Right cardiac atrium (tissue), 5 donors: Measurements from ENCODE around the gene CCDC190. TPM values are rescaled to one million over a fixed set of nuclear protein-coding genes. Genes with fewer than 3 reads are reported as not detected.
A peak's percentile ranks its signal among the peaks of the same experiment; 100 is the strongest.
"Not testable (repeated sequence)": the region's sequence is repeated elsewhere in the genome, so short reads cannot be mapped to it uniquely, and the experiment has no call there.

Experiments used
- ATAC-seq, 2 donors: fragments of 200-7000 bp; cut with Tn5 transposase; one replicate each; pipeline versions ENCODE4 v1.8.0 to v1.9.1; 2020; ENCODE audit warnings: moderate library complexity in 2 of 2, mild to moderate bottlenecking in 1 of 2
- DNase-seq, 3 donors: peaks; one replicate each; pipeline ENCODE4 v3.0.0-alpha.2; 2020
- H3K27ac ChIP-seq: one replicate; pipeline ENCODE4 v1.5.1; 2013; ENCODE audit warnings: mild to moderate bottlenecking, low read length, control low read depth, moderate library complexity
- H3K27me3 ChIP-seq: one replicate; pipeline ENCODE4 v1.6.1; 2013; ENCODE audit not compliant: control insufficient read depth, insufficient read depth
- H3K4me1 ChIP-seq: one replicate; pipeline ENCODE4 v1.6.1; 2013; ENCODE audit warnings: low read length; ENCODE audit not compliant: control insufficient read depth, insufficient read depth
- H3K4me3 ChIP-seq: one replicate; pipeline ENCODE4 v1.5.1; 2013; ENCODE audit warnings: low read length, control low read depth
- H3K9me3 ChIP-seq: one replicate; pipeline ENCODE4 v1.6.1; 2013; ENCODE audit warnings: low read length; ENCODE audit not compliant: control insufficient read depth
- WGBS: extraction: QIAGEN DNeasy Blood & Tissue Kit; methylation state at CpG from one replicate; pipeline ENCODE4 v1.1.7; 2013; 5-methylcytosine and 5-hydroxymethylcytosine counted together
- intact Hi-C, 4 donors: fragments of 100-400 bp; cut with DNase I; formaldehyde crosslinking; loops; one replicate each; pipeline versions ENCODE4 v1.11.0 to v1.14.0; 2022 to 2023
- polyA plus RNA-seq: library from polyadenylated mRNA; stranded (reverse); fragments of 200-250 nt; gene quantifications from one replicate; pipeline ENCODE4 v1.2.3, GENCODE V29; 2013
- total RNA-seq, 4 donors: library from RNA; stranded (reverse); fragmentation: NEBNext Ultra II Directional; extraction: Animal tissue kit (Norgen Biotek cat#: 25700); gene quantifications; one replicate each; pipeline ENCODE4 v1.2.1, GENCODE V29; 2021
- donor health status: healthy with polysubstance abuse.
- donor health status: DM: no; HTN: yes; CAD: no.
- donor health status: DM: no; HTN: no; CAD: no.
- donor health status: DM: no; HTN: yes; CAD: no; lungs with severe emphysema.
- donor health status: DM: yes; HTN: yes; CAD: no.

The CCDC190 gene
- total and polyA plus RNA-seq, 5 donors = 0.11 to 0.32 (median 0.26) TPM; not detected in 1

- no peaks in the 10 kb centered on the region for H3K27me3 ChIP-seq
- peak overlapping the region; percentile 79 for H3K27ac ChIP-seq
- WGBS = 40% methylated on average over 5 of the region's 5 CpGs
- peak; percentile 75 to 77 for ATAC-seq
- DNase-seq = no peak
- no peaks in the 10 kb centered on the region for H3K4me1 ChIP-seq
- intact Hi-C loops = no loop called here
- no peak overlapping the region for H3K4me3 ChIP-seq
- no peaks in the 10 kb centered on the region for H3K9me3 ChIP-seq
Measured at GRCh38 chr1:162899422-162900146, 38.6 kb upstream of the CCDC190 start.

- ATAC-seq = no peak
- intact Hi-C loops = no loop called here
Measured at GRCh38 chr1:162893612-162893908, 32.6 kb upstream of the CCDC190 start.

GRCh38 chr1:162892906-162893611 lies 32.1 kb upstream of the CCDC190 start:
- ATAC-seq (peak in 1 of 2 donors; percentile 48), DNase-seq (no peak)
- intact Hi-C loops = no loop called here
- H3K27ac ChIP-seq = no peak overlapping the region
- no peaks in the 10 kb centered on the region for H3K9me3 ChIP-seq
- H3K4me3 ChIP-seq = no peak overlapping the region
- no peaks in the 10 kb centered on the region for H3K4me1 ChIP-seq
- H3K27me3 ChIP-seq = no peaks in the 10 kb centered on the region
- 73% methylated on average over 5 of the region's 5 CpGs for WGBS

More at GRCh38 chr1:162893612-162893908, 32.6 kb upstream of the CCDC190 start:
- DNase-seq = no peak
- Histone ChIP-seq H3K27ac (no peak overlapping the region), H3K4me3 (no peak overlapping the region), H3K9me3 (no peaks in the 10 kb centered on the region), H3K27me3 (no peaks in the 10 kb centered on the region), H3K4me1 (no peaks in the 10 kb centered on the region)

GRCh38 chr1:162889989-162890388 lies 29.0 kb upstream of the CCDC190 start:
- DNase-seq (no peak), ATAC-seq (peak; percentile 64 to 71)
- no peak overlapping the region for H3K27ac ChIP-seq
- no peaks in the 10 kb centered on the region for H3K4me1 ChIP-seq
- no peaks in the 10 kb centered on the region for H3K27me3 ChIP-seq
- 22% methylated on average over 2 of the region's 2 CpGs for WGBS
- H3K9me3 ChIP-seq = no peaks in the 10 kb centered on the region
- H3K4me3 ChIP-seq = no peak overlapping the region
- intact Hi-C loops = no loop called here

GRCh38 chr1:162886705-162887104 lies 25.7 kb upstream of the CCDC190 start:
- intact Hi-C loops = no loop called here
- Histone ChIP-seq H3K27me3 (no peaks in the 10 kb centered on the region), H3K4me1 (no peaks in the 10 kb centered on the region), H3K4me3 (no peak overlapping the region), H3K9me3 (no peaks in the 10 kb centered on the region), H3K27ac (no peak overlapping the region)
- DNase-seq (no peak), ATAC-seq (no peak)
- WGBS = 97% methylated on average over 2 of the region's 2 CpGs

- H3K4me1 ChIP-seq = no peaks in the 10 kb centered on the region
- ATAC-seq = no peak
- DNase-seq = no peak
- H3K27me3 ChIP-seq = no peaks in the 10 kb centered on the region
- no peak overlapping the region for H3K27ac ChIP-seq
- no peaks in the 10 kb centered on the region for H3K9me3 ChIP-seq
- WGBS = 30% methylated on average over 3 of the region's 3 CpGs
- intact Hi-C loops = no loop called here
- H3K4me3 ChIP-seq = no peak overlapping the region
Measured at GRCh38 chr1:162885265-162885664, 24.3 kb upstream of the CCDC190 start.

- H3K27ac ChIP-seq = no peak overlapping the region
- ATAC-seq = no peak
- H3K9me3 ChIP-seq = no peaks in the 10 kb centered on the region
- 77% methylated on average over 1 of the region's 1 CpG for WGBS
- H3K4me1 ChIP-seq = no peaks in the 10 kb centered on the region
- intact Hi-C loops = no loop called here
- no peaks in the 10 kb centered on the region for H3K27me3 ChIP-seq
- DNase-seq = no peak
- H3K4me3 ChIP-seq = no peak overlapping the region
Measured at GRCh38 chr1:162884831-162885230, 23.9 kb upstream of the CCDC190 start.

- Histone ChIP-seq H3K4me3 (no peak overlapping the region), H3K27me3 (no peaks in the 10 kb centered on the region), H3K4me1 (no peaks in the 10 kb centered on the region), H3K9me3 (no peaks in the 10 kb centered on the region), H3K27ac (no peak overlapping the region)
- 54% methylated on average over 5 of the region's 5 CpGs for WGBS
- ATAC-seq (no peak), DNase-seq (no peak)
- intact Hi-C loops = no loop called here
Measured at GRCh38 chr1:162882248-162882674, 21.3 kb upstream of the CCDC190 start.

GRCh38 chr1:162881590-162881989 lies 20.6 kb upstream of the CCDC190 start:
- ATAC-seq = no peak

GRCh38 chr1:162880617-162881016 lies 19.6 kb upstream of the CCDC190 start:
- intact Hi-C loops, H3K4me3 ChIP-seq, DNase-seq, H3K4me1 ChIP-seq, H3K9me3 ChIP-seq, H3K27me3 ChIP-seq, ATAC-seq, H3K27ac ChIP-seq: not testable (repeated sequence)
- WGBS = 100% methylated on average over 1 of the region's 2 CpGs

More at GRCh38 chr1:162881590-162881989, 20.6 kb upstream of the CCDC190 start:
- intact Hi-C loops = no loop called here
- no peaks in the 10 kb centered on the region for H3K9me3 ChIP-seq
- 88% methylated on average over 5 of the region's 5 CpGs for WGBS
- no peak overlapping the region for H3K27ac ChIP-seq
- no peak for DNase-seq
- no peaks in the 10 kb centered on the region for H3K27me3 ChIP-seq
- no peak overlapping the region for H3K4me3 ChIP-seq
- no peaks in the 10 kb centered on the region for H3K4me1 ChIP-seq

- WGBS = 22% methylated on average over 4 of the region's 4 CpGs
- no peaks in the 10 kb centered on the region for H3K27me3 ChIP-seq
- peak; percentile 64 to 65 for ATAC-seq
- intact Hi-C loops = loop anchor here (5.0 to 10.0 kb wide), 6 partner anchors 187 to 437 kb away; partner anchors contain the start of gene RGS4 (in 3 of the 4)
- no peak overlapping the region for H3K27ac ChIP-seq
- DNase-seq = peak; percentile 33 to 59 (median 45)
- no peaks in the 10 kb centered on the region for H3K9me3 ChIP-seq
- H3K4me3 ChIP-seq = no peak overlapping the region
- H3K4me1 ChIP-seq = no peaks in the 10 kb centered on the region
Measured at GRCh38 chr1:162878000-162878596, 17.1 kb upstream of the CCDC190 start.
